HepG2 (cell line): ENCODE measurements around the gene GLYR1. TPM values are rescaled to one million over a fixed set of nuclear protein-coding genes. Genes with fewer than 3 reads are reported as not detected.

ENCODE experiments used
- HDAC1 ChIP-seq: sonication (generic); formaldehyde crosslinking; IDR thresholded peaks from 2 replicates; pipeline ENCODE4 v1.5.1; 2020; ENCODE audit warnings: mild to moderate bottlenecking, missing genetic modification reagents
- HDAC2 ChIP-seq: sonication (generic); formaldehyde crosslinking; IDR thresholded peaks from 2 replicates; pipeline ENCODE4 v1.4.0; 2020; ENCODE audit warnings: missing genetic modification reagents
- HNF4A ChIP-seq: sonication (generic); formaldehyde crosslinking; IDR thresholded peaks from 2 replicates; pipeline ENCODE4 v1.4.0; 2020; ENCODE audit warnings: missing genetic modification reagents
- MTERF4 ChIP-seq: sonication (generic); formaldehyde crosslinking; IDR thresholded peaks from 2 replicates; pipeline ENCODE4 v1.8.0; 2023; ENCODE audit warnings: mild to moderate bottlenecking, missing genetic modification reagents
- NFKB2 ChIP-seq: sonication (generic); formaldehyde crosslinking; IDR thresholded peaks from 2 replicates; pipeline ENCODE4 v1.4.0; 2020; ENCODE audit warnings: missing genetic modification reagents, borderline replicate concordance
- NR2F2 ChIP-seq: IDR thresholded peaks from 2 replicates; pipeline ENCODE4 v1.6.1; 2012; ENCODE audit warnings: low read depth, inconsistent platforms, borderline replicate concordance
- TBL1XR1 ChIP-seq: fragments of 150-350 bp; IDR thresholded peaks from 2 replicates; pipeline ENCODE4 v1.6.1; 2014; ENCODE audit warnings: borderline replicate concordance, low read length; ENCODE audit not compliant: partially characterized antibody
- ZBTB7B ChIP-seq: sonication (generic); formaldehyde crosslinking; IDR thresholded peaks from 2 replicates; pipeline ENCODE4 v1.4.0; 2020; ENCODE audit warnings: missing genetic modification reagents
- ZNF292 ChIP-seq: sonication (generic); formaldehyde crosslinking; IDR thresholded peaks from 2 replicates; pipeline ENCODE4 v1.8.1; 2022; ENCODE audit warnings: mild to moderate bottlenecking, low read depth, missing genetic modification reagents, borderline replicate concordance
- ZNF333 ChIP-seq: sonication (generic); formaldehyde crosslinking; IDR thresholded peaks from 2 replicates; pipeline ENCODE4 v1.4.0; 2020; ENCODE audit warnings: mild to moderate bottlenecking, missing genetic modification reagents, borderline replicate concordance
- ZNF460 ChIP-seq: sonication (generic); formaldehyde crosslinking; IDR thresholded peaks from 2 replicates; pipeline ENCODE4 v1.5.1; 2020; ENCODE audit warnings: missing genetic modification reagents, mild to moderate bottlenecking, borderline replicate concordance
- ZNF563 ChIP-seq: sonication (generic); formaldehyde crosslinking; IDR thresholded peaks from 2 replicates; pipeline ENCODE4 v1.8.0; 2022; ENCODE audit warnings: mild to moderate bottlenecking, moderate library complexity, missing genetic modification reagents
- ZNF747 ChIP-seq: sonication (generic); formaldehyde crosslinking; IDR thresholded peaks from 2 replicates; pipeline ENCODE4 v1.8.1; 2023; ENCODE audit warnings: missing genetic modification reagents, mild to moderate bottlenecking, borderline replicate concordance
- ZNF768 ChIP-seq: sonication (generic); formaldehyde crosslinking; IDR thresholded peaks from 2 replicates; pipeline ENCODE4 v1.4.0; 2020; ENCODE audit warnings: missing genetic modification reagents
- polyA plus RNA-seq, 8 experiments: library from polyadenylated mRNA; depleted of rRNA in 3 of 8; stranded (reverse) in 7 of 8; unstranded in 1 of 8; fragments of >200 nt; fragmentation: Illumina TruSeq in 4 of 8; extraction: Trizol in 4 of 8; gene quantifications; 2 replicates each; pipeline versions ENCODE4 v1.2.1 to v1.2.3, GENCODE V29; 2011 to 2016; ENCODE audit warnings: low read depth in 4 of 8, missing spikeins in 1 of 8, mixed read lengths in 1 of 8; ENCODE audit not compliant: insufficient read depth in 1 of 8
- total RNA-seq, 5 experiments: library from RNA; depleted of rRNA; stranded (reverse); fragments of >200 nt; fragmentation: Illumina TruSeq; extraction: Trizol; gene quantifications; 2 replicates each; pipeline ENCODE4 v1.2.3, GENCODE V29; 2016; ENCODE audit warnings: low read depth in 1 of 5
- TF ChIP-seq, protein P1 (sequence below): IDR thresholded peaks from 2 replicates; pipeline ENCODE4 v1.6.1; 2012; ENCODE audit warnings: low read depth, low read length, improper control_type of control experiment

GLYR1 gene
- total and polyA plus RNA-seq, 2 of the 13 experiments (the other 11 are each of a cell fraction or from before 2014, with no cell fraction given) = 28.3 to 48.7 TPM

GRCh38 chr16:4787627-4788482 lies 59.2 kb downstream of the GLYR1 start, which contains the start of gene SEPTIN12 (continued):
- 0 out of 2 replicates have a peak, but pooled peaks have one; percentile 37 for TF ChIP-seq MTERF4
- 0 out of 2 replicates have a peak, but pooled peaks have one; percentile 43 for TF ChIP-seq ZNF747 (CRISPR knock-in tag)
- TF ChIP-seq, protein P1, sequence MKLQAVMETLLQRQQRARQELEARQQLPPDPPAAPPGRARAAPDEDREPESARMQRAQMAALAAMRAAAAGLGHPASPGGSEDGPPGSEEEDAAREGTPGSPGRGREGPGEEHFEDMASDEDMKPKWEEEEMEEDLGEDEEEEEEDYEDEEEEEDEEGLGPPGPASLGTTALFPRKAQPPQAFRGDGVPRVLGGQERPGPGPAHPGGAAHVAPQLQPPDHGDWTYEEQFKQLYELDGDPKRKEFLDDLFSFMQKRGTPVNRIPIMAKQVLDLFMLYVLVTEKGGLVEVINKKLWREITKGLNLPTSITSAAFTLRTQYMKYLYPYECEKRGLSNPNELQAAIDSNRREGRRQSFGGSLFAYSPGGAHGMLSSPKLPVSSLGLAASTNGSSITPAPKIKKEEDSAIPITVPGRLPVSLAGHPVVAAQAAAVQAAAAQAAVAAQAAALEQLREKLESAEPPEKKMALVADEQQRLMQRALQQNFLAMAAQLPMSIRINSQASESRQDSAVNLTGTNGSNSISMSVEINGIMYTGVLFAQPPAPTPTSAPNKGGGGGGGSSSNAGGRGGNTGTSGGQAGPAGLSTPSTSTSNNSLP = no peak
- 0 out of 2 replicates have a peak, but pooled peaks have one; percentile 48 for TF ChIP-seq ZNF563
- TF ChIP-seq ZBTB7B = peak; percentile 74
- no peak for TF ChIP-seq TBL1XR1
- TF ChIP-seq ZNF333 (CRISPR knock-in tag) = peak; percentile 48; the same call in 1 of the 2 replicates
- TF ChIP-seq HDAC1 (CRISPR knock-in tag) = 0 out of 2 replicates have a peak, but pooled peaks have one; percentile 33
- no peak for TF ChIP-seq NFKB2 (CRISPR knock-in tag)
- TF ChIP-seq HDAC2 (CRISPR knock-in tag) = no peak
- TF ChIP-seq ZNF768 (CRISPR knock-in tag) = peak; percentile 21; the same call in 1 of the 2 replicates
- no peak for TF ChIP-seq NR2F2
- no peak for TF ChIP-seq ZNF460
- TF ChIP-seq HNF4A (CRISPR knock-in tag) = peak; percentile 63
- peak; percentile 64; the same call in 1 of the 2 replicates for TF ChIP-seq ZNF292 (CRISPR knock-in tag)
